NCI-H510A treated with DMSO at 0.1 percent for 48 hours (cell line): Measurements from ENCODE around the gene ITPR3.

ENCODE experiments used
- DNase-seq: peaks from one replicate; lab custom pipeline; 2025; lab: John Stamatoyannopoulos, UW

The ITPR3 gene

DNA sequence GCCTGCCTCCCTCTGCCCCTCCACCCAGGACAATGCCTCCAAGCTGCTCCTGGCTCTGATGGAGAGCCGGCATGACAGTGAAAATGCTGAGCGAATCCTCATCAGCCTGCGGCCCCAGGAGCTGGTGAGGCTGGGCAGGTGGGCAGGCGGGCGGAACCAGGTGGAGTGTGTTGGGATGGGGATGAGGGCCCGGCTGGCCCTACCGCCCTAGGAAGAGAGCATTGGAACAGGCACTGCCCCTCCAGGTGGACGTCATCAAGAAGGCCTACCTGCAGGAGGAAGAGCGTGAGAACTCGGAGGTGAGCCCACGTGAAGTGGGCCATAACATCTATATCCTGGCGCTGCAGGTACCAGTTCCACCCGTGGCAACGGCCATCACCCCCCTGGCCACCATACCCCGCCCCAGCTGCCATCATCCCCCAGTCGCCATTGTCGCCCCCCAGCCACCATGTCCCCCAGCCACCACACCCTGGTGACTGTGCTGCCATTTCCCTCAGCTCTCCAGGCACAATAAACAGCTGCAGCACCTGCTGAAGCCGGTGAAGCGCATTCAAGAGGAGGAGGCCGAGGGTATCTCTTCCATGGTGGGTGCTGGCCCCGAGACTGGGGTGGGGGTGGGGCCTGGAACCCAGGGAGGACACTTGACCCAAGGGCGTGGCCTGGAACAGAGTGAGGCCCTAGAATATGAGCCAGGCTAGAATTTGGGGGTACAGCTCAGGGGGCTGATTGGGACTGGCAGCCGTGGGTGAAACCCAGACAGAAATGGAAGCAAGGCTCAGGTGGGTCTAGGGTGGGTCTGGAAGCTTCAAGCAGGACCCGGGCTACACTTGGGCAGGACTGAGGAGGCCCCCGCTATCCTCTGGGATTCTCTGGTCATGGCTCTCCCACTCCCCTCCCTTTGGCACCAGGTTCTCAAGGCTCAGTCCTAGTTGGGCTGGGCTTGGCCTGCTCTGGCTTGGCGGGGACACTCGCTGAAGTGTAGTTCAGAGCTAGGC, 66.2 kb downstream of the ITPR3 start:
- DNase-seq: no peak

- DNase-seq: no peak
These were observed 66.9 kb downstream of the ITPR3 start for GRCh38 chr6:33688006-33688405.

- DNase-seq: no peak
These were observed 67.5 kb downstream of the ITPR3 start for GRCh38 chr6:33688451-33689147.

DNA sequence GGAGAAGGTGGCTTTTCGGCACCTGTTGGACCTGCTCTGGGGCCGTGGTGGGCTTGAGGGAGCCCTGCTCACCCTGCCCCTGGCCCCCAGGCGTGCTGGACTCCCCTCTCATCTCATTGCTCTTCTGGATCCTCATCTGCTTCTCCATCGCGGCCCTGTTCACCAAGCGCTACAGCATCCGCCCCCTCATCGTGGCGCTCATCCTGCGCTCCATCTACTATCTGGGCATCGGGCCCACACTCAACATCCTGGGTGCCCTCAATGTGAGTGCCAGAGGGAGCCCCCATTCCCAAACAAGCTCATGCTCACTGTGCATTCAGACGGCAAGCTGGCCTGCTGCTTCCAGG, 68.0 kb downstream of the ITPR3 start:
- DNase-seq: no peak

- DNase-seq: no peak
These were observed 68.8 kb downstream of the ITPR3 start for GRCh38 chr6:33689879-33690278.

GRCh38 chr6:33690766-33691165, 69.6 kb downstream of the ITPR3 start:
- no peak for DNase-seq

DNA sequence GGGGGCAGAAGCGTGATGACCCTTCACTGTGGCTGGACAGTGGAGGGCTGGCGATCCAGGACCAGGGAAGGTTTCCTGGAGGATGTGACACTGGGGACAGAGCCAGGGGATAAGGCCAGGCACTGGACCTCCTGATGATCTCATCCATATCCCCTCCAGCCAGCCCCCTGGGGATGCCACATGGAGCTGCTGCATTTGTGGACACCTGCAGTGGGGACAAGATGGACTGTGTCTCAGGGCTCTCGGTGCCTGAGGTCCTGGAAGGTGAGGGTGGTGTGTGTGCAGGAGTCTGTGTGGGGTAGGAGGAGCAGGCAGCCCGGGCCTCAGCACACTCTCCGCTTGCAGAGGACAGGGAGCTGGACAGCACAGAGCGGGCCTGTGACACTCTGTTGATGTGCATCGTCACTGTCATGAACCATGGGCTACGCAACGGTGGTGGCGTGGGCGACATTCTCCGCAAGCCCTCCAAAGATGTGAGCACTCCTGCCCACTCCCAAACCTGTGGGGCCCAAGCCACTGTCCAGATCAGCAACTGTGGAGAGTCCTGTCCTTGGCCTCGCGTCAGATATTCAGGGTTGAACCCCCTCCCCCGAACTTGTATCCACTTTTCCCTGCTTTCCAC, 70.4 kb downstream of the ITPR3 start:
- DNase-seq: no peak

DNA sequence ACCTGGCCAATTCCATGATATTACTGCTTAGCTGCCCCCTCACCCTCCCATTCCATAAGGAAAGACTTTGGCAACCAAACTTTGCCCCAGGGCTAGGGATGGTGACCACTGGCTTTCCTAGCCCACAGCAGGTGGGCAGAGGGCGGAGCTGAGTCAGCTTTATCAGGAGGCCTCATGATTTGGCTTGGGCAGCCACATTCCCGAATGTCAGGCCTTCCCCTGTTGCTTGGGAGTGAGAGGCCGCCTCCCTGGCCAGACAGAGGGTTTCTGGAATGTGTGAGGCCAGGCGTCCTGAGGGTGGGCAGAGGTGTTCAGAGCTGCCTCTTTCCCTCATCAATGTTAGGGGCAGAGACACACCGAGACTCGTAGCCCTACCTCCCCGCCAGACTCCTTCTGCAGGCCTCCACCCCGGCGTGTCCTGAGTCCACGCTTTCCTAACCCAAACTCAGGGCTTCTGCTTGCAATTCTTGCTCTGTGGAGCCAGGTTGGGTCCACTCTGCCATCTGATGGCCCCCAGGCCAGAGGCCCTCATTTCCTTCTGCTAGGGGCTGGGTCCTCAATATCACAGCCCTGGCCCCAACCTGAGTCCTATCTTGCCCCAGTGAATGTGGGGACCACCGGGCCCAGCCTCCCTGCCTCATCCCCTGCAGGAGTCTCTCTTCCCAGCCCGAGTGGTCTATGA, 71.1 kb downstream of the ITPR3 start:
- DNase-seq: no peak

GRCh38 chr6:33692760-33693158, 71.6 kb downstream of the ITPR3 start:
- no peak for DNase-seq

DNA sequence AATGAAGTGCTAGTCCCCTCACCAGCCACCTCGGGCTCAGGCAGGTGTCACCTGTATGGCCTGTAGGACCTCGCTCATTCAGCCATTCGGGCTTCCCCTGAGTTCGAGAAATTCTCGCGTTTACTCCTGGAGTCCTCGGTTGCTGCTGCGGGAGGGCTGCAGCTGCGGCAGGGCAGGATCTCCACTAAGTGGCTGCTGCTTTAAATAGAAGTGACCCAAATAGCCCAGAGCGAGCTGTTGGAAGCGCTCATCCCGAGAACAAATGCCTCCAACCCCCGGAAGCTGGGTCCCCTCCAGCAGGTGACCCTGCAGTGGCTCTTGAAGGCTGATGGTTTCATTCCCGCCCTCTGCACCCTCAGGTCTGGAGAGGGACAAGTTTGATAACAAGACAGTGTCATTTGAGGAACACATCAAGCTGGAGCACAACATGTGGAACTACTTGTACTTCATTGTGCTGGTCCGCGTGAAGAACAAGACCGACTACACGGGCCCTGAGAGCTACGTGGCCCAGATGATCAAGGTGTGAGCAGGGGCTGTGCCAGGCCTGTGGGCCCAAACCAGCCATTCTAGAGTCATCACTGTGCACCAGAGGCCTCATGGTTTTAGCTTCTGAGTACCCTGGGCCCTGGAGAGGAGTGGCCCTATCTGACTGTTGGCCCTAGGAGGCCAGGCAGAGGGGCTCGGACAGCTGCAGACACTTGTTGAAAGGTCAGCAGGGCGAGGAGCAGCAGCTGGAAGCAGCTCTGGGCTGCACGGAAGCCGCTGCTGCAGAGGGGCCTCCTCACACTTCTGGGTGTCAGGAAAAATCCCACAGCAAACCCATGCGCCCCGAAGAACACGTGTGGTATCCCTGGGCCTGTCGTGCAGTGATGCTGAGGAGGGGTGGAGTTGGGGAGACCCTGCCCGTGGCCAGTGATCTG, 72.3 kb downstream of the ITPR3 start:
- DNase-seq: no peak

GRCh38 chr6:33694401-33694931, 73.3 kb downstream of the ITPR3 start:
- DNase-seq: no peak

- DNase-seq: no peak
These were observed 73.9 kb downstream of the ITPR3 start for GRCh38 chr6:33694977-33695376.

- no peak for DNase-seq
These were observed 74.3 kb downstream of the ITPR3 start for GRCh38 chr6:33695451-33695887.

DNA sequence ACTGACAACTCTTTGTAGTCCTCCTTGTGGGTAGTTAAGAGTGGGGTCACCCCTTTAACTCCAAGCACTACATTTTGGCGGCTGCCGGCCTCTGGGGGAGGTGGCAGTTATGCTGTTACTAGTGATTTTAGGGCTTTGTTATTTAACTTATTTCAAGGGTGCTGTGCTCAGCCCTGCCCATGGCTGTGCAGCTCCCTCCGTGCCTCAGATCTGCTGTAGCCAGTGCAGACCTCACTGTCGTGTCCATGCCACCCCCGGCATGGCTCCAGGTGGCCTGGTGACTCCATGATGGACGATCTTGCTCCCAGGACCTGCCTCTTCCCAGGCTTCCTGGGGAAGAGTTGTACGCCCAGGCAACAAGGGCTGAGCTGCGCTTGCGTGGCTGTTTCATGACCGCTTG, 75.0 kb downstream of the ITPR3 start:
- no peak for DNase-seq

DNA sequence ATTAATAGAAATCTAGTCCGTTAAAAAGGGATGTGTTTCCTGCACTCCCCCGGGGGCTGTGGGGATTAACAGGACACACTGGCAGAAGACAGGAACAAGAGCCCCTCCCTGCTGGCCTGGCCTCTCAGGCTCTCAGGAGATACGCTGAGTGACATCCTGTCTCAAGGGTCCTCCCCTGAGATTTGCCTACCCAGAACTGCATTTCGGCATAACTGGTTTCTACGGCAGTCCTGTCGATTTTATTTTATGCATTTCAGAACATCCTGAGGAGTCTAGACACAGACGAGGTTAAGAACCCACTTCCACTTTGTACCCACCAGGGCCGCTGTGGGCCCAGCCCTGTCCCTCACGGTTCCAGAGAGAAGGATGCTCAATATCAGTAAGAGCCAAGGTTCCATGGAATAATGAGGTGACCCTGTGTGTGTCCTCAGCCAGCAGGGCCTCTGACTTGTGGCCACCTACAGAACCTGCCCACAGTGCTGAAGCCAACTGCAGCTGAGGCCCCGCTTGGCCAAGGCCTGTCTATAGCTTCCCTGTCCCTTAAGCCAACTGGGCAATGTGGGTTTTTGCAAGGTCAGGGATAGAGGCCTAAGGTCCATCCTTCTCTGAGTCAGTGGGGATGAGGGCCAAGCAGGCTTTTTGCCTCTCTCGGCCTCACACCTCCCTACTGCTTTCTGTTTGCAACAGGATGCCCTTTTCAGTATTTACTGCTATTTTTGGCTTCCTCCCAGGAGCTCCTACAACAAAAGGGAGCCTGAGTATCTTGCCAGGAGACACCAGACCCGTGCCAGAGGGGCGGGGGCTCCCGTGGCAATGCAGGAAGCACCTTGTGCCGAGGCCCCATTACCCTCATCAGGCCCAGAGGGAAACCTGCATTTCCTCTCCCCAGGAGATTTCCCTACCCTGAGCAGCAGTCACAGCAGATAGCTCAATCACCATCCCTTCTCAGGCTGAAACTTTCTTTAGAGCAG, 75.7 kb downstream of the ITPR3 start:
- no peak for DNase-seq

DNA sequence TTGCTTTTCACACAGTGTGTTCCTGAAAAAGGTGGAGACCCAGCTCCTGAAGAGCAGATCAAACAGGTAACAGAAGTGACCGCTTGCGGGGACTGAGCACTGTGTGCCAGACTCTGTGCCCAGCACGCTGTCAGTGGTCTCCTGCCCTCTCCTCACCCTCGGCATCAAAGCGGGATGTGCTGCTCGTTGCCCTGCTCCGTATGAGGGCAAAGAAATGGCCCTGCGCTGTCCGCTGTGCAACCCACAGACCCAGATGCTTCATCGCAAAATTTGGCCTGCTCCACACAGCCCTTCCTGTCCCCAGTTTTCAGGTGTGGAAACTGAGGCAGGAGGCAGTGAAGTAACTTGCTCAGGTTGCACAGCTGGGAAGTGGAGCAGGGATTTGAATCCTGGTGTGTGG, 76.7 kb downstream of the ITPR3 start:
- DNase-seq: no peak

DNA sequence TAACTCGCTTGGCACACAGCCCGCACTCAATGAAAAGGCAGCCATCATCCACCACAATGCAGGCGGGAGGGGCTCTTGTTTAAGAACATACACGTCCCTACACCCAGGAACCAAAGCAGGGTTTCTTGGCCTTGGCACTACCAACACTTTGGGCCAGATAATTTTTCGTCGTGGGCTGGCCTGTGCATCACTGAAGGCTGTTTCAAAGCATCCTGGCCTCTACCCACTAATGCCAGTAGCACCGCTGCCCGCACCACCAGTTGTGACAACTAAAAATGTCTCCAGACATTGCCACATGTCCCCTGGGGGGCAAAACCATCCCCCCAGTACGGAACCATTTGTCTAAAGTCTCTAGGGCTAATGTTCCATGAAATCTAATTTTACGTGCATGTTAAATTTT, 77.4 kb downstream of the ITPR3 start:
- no peak for DNase-seq

DNA sequence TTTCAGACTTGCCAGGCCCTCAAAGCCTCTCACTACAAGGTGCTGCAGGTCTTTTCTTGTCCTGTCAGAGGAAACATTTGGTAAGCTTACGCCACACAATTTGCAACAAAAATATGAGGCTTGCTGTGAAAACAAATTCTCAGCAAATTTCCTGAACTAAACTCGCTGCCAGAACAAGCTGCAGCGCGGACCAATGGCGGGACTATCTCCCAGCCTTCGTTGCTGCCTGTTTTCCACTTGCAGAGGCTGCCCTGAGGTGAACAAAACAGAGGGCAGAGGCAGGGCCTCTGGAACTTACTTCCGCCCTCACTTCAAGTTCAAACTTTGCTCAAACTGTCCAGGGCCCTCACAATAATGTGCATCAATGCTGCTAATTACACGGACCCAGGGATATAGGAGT, 78.0 kb downstream of the ITPR3 start:
- no peak for DNase-seq

DNA sequence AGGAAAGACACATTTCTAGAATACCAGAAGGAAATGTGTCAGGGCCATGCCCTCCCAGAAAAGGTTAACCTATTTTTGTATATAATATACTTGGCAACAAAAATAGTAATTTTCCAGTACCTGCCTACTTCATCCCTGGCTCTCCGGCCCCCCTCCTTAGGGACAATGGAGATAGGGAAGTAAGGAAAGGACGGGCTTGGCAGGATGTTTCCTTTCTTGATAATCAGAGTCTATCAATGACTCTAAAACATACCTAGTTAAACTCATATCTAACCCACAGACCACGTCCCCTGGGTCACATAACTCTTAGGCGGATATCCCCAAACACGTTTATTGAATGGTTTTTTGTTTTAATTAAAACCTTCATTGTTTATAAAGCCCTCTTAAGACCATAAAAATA, 78.6 kb downstream of the ITPR3 start:
- no peak for DNase-seq
